RKO (cell line): Measurements from ENCODE around the gene FBN2.

Experiments
- DNase-seq: peaks from one replicate; pipeline ENCODE4 v3.0.0-alpha.2; 2016; ENCODE audit warnings: low spot score

FBN2 gene

GRCh38 chr5:128252756-128253155 is 285.3 kb downstream of the FBN2 start:
- DNase-seq: no peak

DNA sequence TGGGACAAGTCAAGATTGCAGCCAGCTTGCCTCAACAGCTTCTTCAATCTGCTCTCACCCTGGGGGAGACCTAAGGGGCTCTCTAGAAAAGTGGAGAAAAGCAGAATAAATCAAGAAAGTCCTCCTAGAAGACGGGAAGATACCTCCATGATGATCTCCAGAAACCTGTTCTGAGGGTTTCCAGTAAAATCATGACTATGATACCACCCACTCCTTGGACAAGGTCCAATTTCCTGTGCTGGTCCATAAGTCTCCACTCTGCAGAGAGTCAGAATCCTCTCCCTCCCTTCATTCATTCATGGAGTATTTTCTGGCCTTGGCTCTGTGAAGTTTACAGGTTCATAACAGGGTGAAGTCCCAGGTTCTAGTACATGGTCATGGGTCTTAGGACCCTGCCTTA is 285.8 kb downstream of the FBN2 start:
- no peak for DNase-seq

GRCh38 chr5:128245974-128246373 is 292.1 kb downstream of the FBN2 start:
- no peak for DNase-seq

DNA sequence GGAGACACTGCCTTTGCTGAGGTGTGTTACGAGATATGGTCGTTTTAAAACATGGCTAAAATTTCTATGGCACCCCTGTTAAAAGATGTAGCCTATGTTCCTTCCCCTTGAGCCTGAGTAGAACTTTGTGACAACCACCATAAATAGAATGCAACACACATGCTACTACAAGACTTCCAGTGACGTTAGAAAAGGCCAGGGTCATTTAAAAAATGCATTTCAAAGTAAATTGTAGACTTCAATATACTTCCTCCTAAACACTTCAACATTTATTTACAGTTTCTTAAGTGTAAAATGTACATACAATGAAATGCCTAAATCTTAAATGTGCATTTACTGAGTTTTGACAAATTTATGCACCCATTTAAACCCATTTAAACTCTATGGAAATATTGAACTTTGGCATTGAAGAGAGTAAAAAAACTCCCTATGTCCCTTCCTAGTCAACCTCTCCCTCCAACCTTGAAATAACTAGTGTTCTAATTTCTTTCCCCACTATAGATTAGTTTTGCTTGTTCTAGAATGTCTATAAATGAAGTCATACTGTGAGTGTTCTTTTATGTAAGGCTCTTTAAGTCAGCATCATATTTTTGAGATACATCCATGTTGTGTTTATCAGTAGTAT is 294.0 kb downstream of the FBN2 start:
- no peak for DNase-seq

GRCh38 chr5:128241051-128241695 is 296.9 kb downstream of the FBN2 start:
- no peak for DNase-seq

- DNase-seq: no peak
Observed at GRCh38 chr5:128237546-128237945, 300.5 kb downstream of the FBN2 start.

- DNase-seq: no peak
Observed at GRCh38 chr5:128237000-128237399, 301.0 kb downstream of the FBN2 start.

- DNase-seq: no peak
Observed at GRCh38 chr5:128236334-128236733, 301.7 kb downstream of the FBN2 start.

DNA sequence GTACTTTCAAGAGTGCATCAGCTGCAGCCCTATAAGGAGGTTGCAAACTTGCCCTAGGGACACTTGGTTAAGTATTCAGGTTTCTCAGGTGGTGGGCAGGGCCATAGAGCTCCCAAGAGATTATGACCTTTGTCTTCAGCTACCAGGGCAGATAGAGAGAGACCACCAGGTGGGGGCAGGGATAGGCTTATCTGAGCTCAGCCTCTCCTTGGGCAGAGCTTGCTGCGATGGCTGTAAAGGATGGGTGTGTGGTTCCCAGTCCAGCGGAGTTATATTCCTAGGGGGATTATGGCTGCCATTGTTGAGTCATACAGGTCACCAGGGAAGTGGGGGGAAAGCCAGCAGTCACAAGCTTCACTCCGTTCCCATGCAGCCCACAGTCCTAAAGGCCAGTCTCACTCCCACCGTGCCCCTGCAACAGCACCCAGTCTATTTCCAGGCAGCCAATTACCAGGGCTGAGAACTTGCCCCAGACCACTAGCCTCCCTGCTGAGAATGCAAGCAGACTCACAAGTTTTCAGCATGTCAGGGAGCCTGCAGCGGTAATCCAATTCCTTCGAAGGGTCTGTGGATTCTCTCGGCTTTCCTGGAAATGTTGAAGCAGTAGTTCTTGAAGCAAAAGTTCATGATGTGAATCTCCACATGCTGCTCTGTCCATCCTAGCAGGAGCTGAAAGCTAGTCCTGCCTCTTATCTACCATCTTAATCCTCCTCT is 303.0 kb downstream of the FBN2 start:
- DNase-seq: no peak

DNA sequence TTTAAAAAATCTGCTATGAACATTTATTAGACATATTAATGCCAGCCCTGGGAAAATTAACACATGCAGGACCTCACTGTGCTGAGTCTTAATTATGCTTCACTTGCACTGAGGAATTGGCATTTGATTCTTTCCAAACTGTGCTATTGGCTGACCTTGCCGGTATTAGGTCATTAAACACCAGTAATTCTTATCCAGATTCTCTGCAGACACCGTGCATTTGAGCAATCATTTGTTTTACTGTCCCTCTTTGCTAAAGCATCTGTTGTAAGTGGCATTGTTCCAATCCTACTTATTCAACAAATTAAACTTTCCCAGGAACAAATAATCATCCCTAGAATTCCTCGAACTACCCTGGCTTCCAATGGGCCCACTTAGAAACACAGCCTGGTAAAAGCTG is 309.5 kb downstream of the FBN2 start:
- no peak for DNase-seq

DNA sequence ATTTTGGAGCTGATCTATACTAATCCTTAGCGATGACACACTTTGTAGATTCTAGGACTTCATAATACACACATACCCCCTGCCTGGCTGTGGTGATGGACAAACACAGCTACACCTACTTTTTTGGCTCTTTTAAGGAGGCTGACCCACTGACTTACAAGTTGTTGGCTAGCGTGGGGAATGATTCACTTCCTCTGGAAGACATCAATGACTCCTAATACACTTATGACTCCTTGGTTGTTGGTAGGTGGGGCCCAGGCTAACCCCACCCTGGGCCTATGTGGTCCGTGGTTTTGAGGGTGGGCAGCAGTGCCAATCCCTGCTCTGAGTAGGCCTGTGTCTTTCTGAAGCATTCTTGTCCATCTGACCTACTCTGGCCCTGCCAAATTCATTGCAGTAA is 310.0 kb downstream of the FBN2 start:
- DNase-seq: peak; percentile 63

- no peak for DNase-seq
Observed at GRCh38 chr5:128225245-128226030, 312.6 kb downstream of the FBN2 start.

DNA sequence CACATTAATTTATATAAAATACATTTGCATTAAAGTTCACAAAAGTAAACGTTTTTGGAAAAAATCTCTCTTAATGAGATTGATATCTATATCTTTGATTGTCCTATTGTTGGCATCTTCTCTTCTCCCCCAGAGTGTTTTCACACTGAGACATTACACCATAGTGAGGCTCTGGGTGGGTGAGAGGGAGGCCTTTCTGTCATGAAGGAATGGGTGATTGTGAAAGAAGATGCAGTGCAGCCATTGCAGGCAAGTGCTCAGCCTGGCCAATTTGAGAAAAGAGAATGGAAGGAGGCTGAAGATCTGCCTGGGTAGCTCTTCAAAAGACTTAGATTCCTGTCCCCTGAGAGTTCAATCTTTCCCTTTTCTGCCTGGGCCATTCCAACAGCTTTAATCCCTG is 313.7 kb downstream of the FBN2 start:
- no peak for DNase-seq

DNA sequence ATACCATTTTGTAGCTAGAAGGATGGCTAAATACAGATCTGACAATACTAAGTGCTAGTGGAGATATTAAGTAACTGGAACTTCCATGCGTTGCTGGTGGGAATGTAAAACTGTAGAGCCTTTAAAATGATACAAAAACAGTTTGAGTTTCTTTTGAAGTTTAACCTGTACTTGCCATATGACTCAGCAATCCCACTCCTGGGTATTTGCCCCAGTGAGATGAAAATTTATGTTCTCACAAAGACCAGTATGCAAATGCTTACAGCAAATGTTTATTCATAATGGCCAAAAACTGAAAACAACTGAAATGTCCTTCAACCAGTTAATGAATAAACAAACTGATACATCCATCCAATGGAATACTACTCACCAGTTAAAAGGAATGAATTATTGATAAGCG is 317.2 kb downstream of the FBN2 start:
- no peak for DNase-seq

DNA sequence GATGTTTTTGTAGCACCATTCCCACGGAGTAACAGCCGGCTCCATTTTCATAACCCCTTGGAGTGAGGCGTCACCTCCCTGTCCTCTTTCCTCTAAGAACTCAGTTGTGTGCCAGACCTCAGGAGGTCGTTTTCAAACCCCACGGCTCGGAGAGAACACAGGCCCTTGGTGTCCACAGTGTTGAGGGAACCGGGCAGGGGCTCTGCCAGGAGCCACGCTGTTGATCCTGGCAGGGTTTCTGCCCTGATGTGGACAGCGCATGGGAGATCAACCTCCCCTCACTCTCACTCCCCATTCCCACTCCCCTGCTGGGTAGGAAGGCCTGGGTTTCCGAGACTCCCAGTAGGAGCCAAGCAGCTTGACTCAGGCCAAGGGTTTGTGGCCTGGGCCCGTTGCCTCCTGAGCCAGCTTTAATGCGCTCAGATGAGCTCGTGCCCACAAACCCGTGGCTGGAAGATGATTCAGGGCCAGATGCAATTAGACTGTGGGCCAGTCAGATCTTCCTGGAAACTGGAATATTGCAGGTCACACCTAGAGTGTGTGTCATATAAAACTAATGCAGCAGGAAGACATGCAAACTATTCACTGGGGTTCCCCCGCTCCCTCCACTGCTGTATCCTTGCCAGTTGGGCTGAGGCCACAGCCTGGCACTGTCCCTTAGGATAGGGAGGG is 321.0 kb downstream of the FBN2 start:
- DNase-seq: peak; percentile 16

GRCh38 chr5:128216285-128216684 is 321.8 kb downstream of the FBN2 start:
- no peak for DNase-seq

- no peak for DNase-seq
Observed at GRCh38 chr5:128213833-128214232, 324.2 kb downstream of the FBN2 start.

- peak; percentile 66 for DNase-seq
Observed at GRCh38 chr5:128213340-128213739, 324.7 kb downstream of the FBN2 start.

GRCh38 chr5:128212191-128212806 is 325.7 kb downstream of the FBN2 start:
- DNase-seq: no peak

- DNase-seq: no peak
Observed at GRCh38 chr5:128208436-128208835, 329.6 kb downstream of the FBN2 start.
